Liver (tissue), 9 donors: ENCODE data around the gene IL9. TPM values are rescaled to one million over a fixed set of nuclear protein-coding genes. Genes with fewer than 3 reads are reported as not detected.
"Not testable (repeated sequence)": the region's sequence is repeated elsewhere in the genome, so short reads cannot be mapped to it uniquely, and the experiment has no call there.

Experiments
- DNase-seq: peaks from one replicate; pipeline ENCODE4 v3.0.0-alpha.2; 2017; ENCODE audit warnings: low spot score
- H3K27ac ChIP-seq, 2 donors: one replicate each; pipeline ENCODE4 v1.7.0; 2013; ENCODE audit warnings: inconsistent platforms in 2 of 2, low read length in 2 of 2, control low read depth in 1 of 2, low read depth in 1 of 2, mild to moderate bottlenecking in 1 of 2
- H3K27me3 ChIP-seq, 4 donors: one replicate each; pipeline versions ENCODE4 v1.6.1 to v1.7.0; 2013; ENCODE audit warnings: low read length in 3 of 4, inconsistent platforms in 1 of 4, mild to moderate bottlenecking in 1 of 4, moderate library complexity in 1 of 4; ENCODE audit not compliant: control insufficient read depth in 4 of 4, insufficient read depth in 4 of 4
- H3K36me3 ChIP-seq, 4 donors: one replicate each; pipeline versions ENCODE4 v1.6.1 to v1.7.0; 2013; ENCODE audit warnings: low read length in 3 of 4, mild to moderate bottlenecking in 3 of 4, low read depth in 1 of 4, moderate library complexity in 1 of 4; ENCODE audit not compliant: control insufficient read depth in 4 of 4, insufficient read depth in 3 of 4
- H3K4me1 ChIP-seq, 4 donors: one replicate each; pipeline versions ENCODE4 v1.6.1 to v1.7.0; 2013; ENCODE audit warnings: low read length in 3 of 4, mild to moderate bottlenecking in 3 of 4, moderate library complexity in 1 of 4; ENCODE audit not compliant: control insufficient read depth in 4 of 4, insufficient read depth in 4 of 4
- H3K4me3 ChIP-seq, 3 donors: one replicate each; pipeline versions ENCODE4 v1.6.1 to v1.7.0; 2013; ENCODE audit warnings: low read length in 3 of 3, control low read depth in 1 of 3, low read depth in 1 of 3, mild to moderate bottlenecking in 1 of 3
- H3K9ac ChIP-seq, 2 donors: one replicate each; pipeline ENCODE4 v1.7.0; 2013; ENCODE audit warnings: low read length in 2 of 2, mild to moderate bottlenecking in 2 of 2, moderate library complexity in 2 of 2, control low read depth in 1 of 2, low read depth in 1 of 2
- H3K9me3 ChIP-seq, 4 donors: one replicate each; pipeline versions ENCODE4 v1.6.1 to v1.7.0; 2013; ENCODE audit warnings: low read length in 3 of 4; ENCODE audit not compliant: control insufficient read depth in 4 of 4
- EGR1 ChIP-seq, 2 donors: IDR thresholded peaks; 2 replicates each; pipeline ENCODE4 v1.6.1; 2016 to 2018; ENCODE audit warnings: antibody characterized with exemption in 2 of 2, low read depth in 2 of 2
- FOXA1 ChIP-seq: IDR thresholded peaks from 2 replicates; pipeline ENCODE4 v1.6.1; 2016; ENCODE audit warnings: antibody characterized with exemption
- FOXA2 ChIP-seq: IDR thresholded peaks from 2 replicates; pipeline ENCODE4 v1.6.1; 2016; ENCODE audit warnings: antibody characterized with exemption
- GABPA ChIP-seq, 2 donors: IDR thresholded peaks in 1 of 2; conservative IDR thresholded peaks in 1 of 2; 2 replicates each; pipeline ENCODE4 v1.6.1; 2016; ENCODE audit warnings: antibody characterized with exemption in 2 of 2, mild to moderate bottlenecking in 1 of 2, moderate library complexity in 1 of 2
- HNF4A ChIP-seq, 2 donors: conservative IDR thresholded peaks; 2 replicates each; pipeline ENCODE4 v1.6.1; 2016; ENCODE audit warnings: antibody characterized with exemption in 2 of 2, mild to moderate bottlenecking in 2 of 2
- JUND ChIP-seq, 2 donors: IDR thresholded peaks; 2 replicates each; pipeline ENCODE4 v1.6.1; 2016; ENCODE audit warnings: antibody characterized with exemption in 2 of 2
- NR2F2 ChIP-seq: IDR thresholded peaks from 2 replicates; pipeline ENCODE4 v1.6.1; 2016; ENCODE audit warnings: antibody characterized with exemption
- RAD21 ChIP-seq, 2 donors: IDR thresholded peaks; 2 replicates each; pipeline ENCODE4 v1.6.1; 2016; ENCODE audit warnings: antibody characterized with exemption in 2 of 2, mild to moderate bottlenecking in 2 of 2
- RXRA ChIP-seq, 2 donors: IDR thresholded peaks; 2 replicates each; pipeline ENCODE4 v1.6.1; 2017 to 2018; ENCODE audit warnings: antibody characterized with exemption in 2 of 2, mild to moderate bottlenecking in 1 of 2
- SP1 ChIP-seq: IDR thresholded peaks from 2 replicates; pipeline ENCODE4 v1.6.1; 2018; ENCODE audit warnings: antibody characterized with exemption, mild to moderate bottlenecking
- TAF1 ChIP-seq: conservative IDR thresholded peaks from 2 replicates; pipeline ENCODE4 v1.6.1; 2016; ENCODE audit warnings: antibody characterized with exemption, mild to moderate bottlenecking
- YY1 ChIP-seq: IDR thresholded peaks from 2 replicates; pipeline ENCODE4 v1.6.1; 2016; ENCODE audit warnings: antibody characterized with exemption, mild to moderate bottlenecking
- WGBS: extraction: QIAGEN DNeasy Blood & Tissue Kit; methylation state at CpG from one replicate; pipeline ENCODE4 v1.1.7; 2013; 5-methylcytosine and 5-hydroxymethylcytosine counted together
- polyA plus RNA-seq, 2 donors: library from polyadenylated mRNA; stranded (reverse) in 1 of 2; unstranded in 1 of 2; fragments of 200-250 nt in 1 of 2; fragments of >200 nt in 1 of 2; fragmentation: Nextera tagmentation in 1 of 2; extraction: Ambion mirVana in 1 of 2; gene quantifications; one replicate each; pipeline versions ENCODE4 v1.2.1 to v1.2.3, GENCODE V29; 2013 to 2015
- total RNA-seq, 2 donors: library from RNA; depleted of rRNA; stranded (reverse); fragments of >200 nt; gene quantifications; one replicate each; pipeline ENCODE4 v1.2.3, GENCODE V29; 2014
- TF ChIP-seq, protein P1 (sequence below): fragments of 150-350 bp; IDR thresholded peaks from 2 replicates; pipeline ENCODE4 v1.5.1; 2017; ENCODE audit warnings: improper control_type of control experiment, low read depth, low read length; ENCODE audit not compliant: missing input control
- TF ChIP-seq, protein P2 (sequence below): IDR thresholded peaks from 2 replicates; pipeline ENCODE4 v1.6.1; 2016; ENCODE audit warnings: antibody characterized with exemption
- TF ChIP-seq, protein P3 (sequence below): IDR thresholded peaks from 2 replicates; pipeline ENCODE4 v1.6.1; 2016; ENCODE audit warnings: antibody characterized with exemption, mild to moderate bottlenecking
- TF ChIP-seq, protein P4 (sequence below): IDR thresholded peaks from 2 replicates; pipeline ENCODE4 v1.6.1; 2016; ENCODE audit warnings: antibody characterized with exemption
- donor health status: healthy.
- donor health status: healthy.
- donor health status: healthy.
- donor health status: healthy.
- donor health status: healthy.

Gene IL9
- total and polyA plus RNA-seq, 4 donors: not detected

DNA sequence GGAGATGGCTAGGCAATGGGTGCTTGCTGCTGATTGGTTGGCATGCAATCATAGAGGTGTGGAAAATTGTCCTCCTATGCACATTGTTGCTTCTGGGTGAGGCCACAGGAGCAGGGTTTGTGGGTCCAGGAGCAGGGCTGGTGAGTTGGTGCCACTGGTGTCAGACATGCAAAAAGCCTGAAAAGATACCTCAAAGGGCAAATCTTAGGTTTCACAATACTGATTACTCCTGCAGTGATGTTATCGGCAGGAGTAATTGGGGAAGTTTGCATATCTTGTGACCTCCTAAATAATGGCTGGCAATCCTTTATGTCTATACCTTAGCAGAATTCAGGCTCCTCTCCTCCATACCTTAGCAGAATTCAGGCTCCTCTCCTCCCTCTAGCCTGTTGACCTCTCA is 36.0 kb downstream of the IL9 start:
- DNase-seq: no peak
- Histone ChIP-seq H3K9me3 (peaks cover 0 to 1% (median 0%) of the 10 kb centered on the region in 4 donors), H3K36me3 (no peaks in the 10 kb centered on the region), H3K9ac (no peak overlapping the region), H3K4me1 (no peaks in the 10 kb centered on the region), H3K27me3 (no peaks in the 10 kb centered on the region), H3K4me3 (no peak overlapping the region), H3K27ac (no peak overlapping the region)
- 87% methylated on average over 1 of the region's 1 CpG for WGBS
- TF ChIP-seq, protein P1, sequence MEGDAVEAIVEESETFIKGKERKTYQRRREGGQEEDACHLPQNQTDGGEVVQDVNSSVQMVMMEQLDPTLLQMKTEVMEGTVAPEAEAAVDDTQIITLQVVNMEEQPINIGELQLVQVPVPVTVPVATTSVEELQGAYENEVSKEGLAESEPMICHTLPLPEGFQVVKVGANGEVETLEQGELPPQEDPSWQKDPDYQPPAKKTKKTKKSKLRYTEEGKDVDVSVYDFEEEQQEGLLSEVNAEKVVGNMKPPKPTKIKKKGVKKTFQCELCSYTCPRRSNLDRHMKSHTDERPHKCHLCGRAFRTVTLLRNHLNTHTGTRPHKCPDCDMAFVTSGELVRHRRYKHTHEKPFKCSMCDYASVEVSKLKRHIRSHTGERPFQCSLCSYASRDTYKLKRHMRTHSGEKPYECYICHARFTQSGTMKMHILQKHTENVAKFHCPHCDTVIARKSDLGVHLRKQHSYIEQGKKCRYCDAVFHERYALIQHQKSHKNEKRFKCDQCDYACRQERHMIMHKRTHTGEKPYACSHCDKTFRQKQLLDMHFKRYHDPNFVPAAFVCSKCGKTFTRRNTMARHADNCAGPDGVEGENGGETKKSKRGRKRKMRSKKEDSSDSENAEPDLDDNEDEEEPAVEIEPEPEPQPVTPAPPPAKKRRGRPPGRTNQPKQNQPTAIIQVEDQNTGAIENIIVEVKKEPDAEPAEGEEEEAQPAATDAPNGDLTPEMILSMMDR: no peak
- TF ChIP-seq FOXA1 (no peak), EGR1 (IDR thresholded peaks at IDR 0.05; ENCODE audit: low read depth in 2 of 2) (no peak), HNF4A (conservative IDR thresholded peaks at IDR 0.05) (no peak)
- TF ChIP-seq, protein P2, sequence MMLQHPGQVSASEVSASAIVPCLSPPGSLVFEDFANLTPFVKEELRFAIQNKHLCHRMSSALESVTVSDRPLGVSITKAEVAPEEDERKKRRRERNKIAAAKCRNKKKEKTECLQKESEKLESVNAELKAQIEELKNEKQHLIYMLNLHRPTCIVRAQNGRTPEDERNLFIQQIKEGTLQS: no peak
- TF ChIP-seq, protein P3, sequence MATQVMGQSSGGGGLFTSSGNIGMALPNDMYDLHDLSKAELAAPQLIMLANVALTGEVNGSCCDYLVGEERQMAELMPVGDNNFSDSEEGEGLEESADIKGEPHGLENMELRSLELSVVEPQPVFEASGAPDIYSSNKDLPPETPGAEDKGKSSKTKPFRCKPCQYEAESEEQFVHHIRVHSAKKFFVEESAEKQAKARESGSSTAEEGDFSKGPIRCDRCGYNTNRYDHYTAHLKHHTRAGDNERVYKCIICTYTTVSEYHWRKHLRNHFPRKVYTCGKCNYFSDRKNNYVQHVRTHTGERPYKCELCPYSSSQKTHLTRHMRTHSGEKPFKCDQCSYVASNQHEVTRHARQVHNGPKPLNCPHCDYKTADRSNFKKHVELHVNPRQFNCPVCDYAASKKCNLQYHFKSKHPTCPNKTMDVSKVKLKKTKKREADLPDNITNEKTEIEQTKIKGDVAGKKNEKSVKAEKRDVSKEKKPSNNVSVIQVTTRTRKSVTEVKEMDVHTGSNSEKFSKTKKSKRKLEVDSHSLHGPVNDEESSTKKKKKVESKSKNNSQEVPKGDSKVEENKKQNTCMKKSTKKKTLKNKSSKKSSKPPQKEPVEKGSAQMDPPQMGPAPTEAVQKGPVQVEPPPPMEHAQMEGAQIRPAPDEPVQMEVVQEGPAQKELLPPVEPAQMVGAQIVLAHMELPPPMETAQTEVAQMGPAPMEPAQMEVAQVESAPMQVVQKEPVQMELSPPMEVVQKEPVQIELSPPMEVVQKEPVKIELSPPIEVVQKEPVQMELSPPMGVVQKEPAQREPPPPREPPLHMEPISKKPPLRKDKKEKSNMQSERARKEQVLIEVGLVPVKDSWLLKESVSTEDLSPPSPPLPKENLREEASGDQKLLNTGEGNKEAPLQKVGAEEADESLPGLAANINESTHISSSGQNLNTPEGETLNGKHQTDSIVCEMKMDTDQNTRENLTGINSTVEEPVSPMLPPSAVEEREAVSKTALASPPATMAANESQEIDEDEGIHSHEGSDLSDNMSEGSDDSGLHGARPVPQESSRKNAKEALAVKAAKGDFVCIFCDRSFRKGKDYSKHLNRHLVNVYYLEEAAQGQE: no peak

DNA sequence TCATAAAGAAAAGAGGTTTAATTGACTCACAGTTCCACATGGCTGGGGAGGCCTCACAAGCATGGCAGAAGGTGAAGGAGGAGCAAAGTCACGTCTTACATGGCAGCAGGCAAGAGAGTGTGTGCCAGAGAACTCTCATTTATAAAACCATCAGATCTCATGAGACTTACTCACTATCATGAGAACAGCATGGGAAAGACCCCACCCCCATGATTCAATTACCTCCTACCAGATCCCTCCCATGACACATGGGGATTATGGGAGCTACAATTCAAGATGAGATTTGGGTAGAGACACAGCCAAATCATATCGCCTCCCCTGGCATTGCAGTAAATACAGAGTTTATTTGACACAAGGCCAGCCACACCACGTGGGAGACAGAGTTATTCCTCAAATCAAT is 36.5 kb downstream of the IL9 start:
- H3K9ac ChIP-seq, H3K4me1 ChIP-seq, H3K36me3 ChIP-seq, H3K27me3 ChIP-seq, H3K27ac ChIP-seq, DNase-seq, H3K4me3 ChIP-seq, H3K9me3 ChIP-seq: not testable (repeated sequence)
- 85% methylated on average over 3 of the region's 3 CpGs for WGBS

DNA sequence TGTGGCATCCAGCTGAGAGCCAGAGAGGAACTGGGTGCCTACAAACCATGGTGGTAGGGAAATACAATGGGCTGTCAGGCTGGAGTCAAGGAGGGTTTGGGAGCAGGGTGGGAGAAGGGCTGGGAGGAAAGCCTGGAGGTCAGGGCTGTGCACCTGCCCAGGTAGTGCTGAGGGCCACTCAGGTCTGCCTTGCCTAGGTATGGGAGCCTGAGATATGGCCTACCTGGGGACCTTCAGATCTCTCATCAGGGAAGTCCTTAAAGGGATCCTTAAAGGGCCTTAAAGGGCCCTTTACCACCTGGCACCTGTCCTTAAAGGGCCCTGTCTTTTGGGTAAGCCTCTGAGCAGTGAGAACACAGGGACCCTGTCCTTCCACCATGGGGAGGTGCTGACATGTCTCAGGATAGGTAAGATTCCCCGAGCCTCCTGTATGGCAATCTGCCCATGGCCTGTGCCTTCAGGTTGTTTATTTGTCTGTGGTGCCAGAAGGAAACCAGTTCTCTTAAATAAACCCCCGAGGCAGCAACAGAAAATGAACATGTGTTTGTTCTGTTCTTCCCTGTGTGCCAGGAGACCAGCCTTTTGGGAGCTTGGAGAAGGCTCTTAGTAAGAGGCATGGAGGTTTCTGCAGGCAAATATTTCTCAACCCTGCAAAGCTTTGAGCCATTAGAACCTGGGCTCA is 37.9 kb downstream of the IL9 start:
- H3K27ac ChIP-seq: no peak overlapping the region
- no peak for DNase-seq
- no peaks in the 10 kb centered on the region for H3K9me3 ChIP-seq
- H3K27me3 ChIP-seq: no peaks in the 10 kb centered on the region
- WGBS: 86% methylated on average over 2 of the region's 2 CpGs
- no peak overlapping the region for H3K4me3 ChIP-seq
- H3K36me3 ChIP-seq: no peaks in the 10 kb centered on the region
- no peak for TF ChIP-seq RXRA (IDR thresholded peaks at IDR 0.05)
- TF ChIP-seq, protein P4, sequence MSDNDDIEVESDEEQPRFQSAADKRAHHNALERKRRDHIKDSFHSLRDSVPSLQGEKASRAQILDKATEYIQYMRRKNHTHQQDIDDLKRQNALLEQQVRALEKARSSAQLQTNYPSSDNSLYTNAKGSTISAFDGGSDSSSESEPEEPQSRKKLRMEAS: no peak
- no peak for TF ChIP-seq FOXA2
- TF ChIP-seq JUND (IDR thresholded peaks at IDR 0.05): no peak
- TF ChIP-seq, protein P1: no peak
- no peak for TF ChIP-seq RAD21 (IDR thresholded peaks at IDR 0.05)
- TF ChIP-seq FOXA1: no peak
- no peak for TF ChIP-seq GABPA (IDR thresholded peaks at IDR 0.05 in 1 of 2, conservative IDR thresholded peaks at IDR 0.05 in 1 of 2)
- TF ChIP-seq EGR1 (IDR thresholded peaks at IDR 0.05; ENCODE audit: low read depth in 2 of 2): no peak
- TF ChIP-seq TAF1: no peak
- TF ChIP-seq HNF4A (conservative IDR thresholded peaks at IDR 0.05): no peak
- TF ChIP-seq, protein P2: no peak
- TF ChIP-seq YY1: no peak
- TF ChIP-seq SP1: no peak
- TF ChIP-seq NR2F2: no peak
- H3K4me1 ChIP-seq: no peaks in the 10 kb centered on the region
- no peak overlapping the region for H3K9ac ChIP-seq
